Right lobe of liver (tissue), 6 donors: ENCODE results near the gene DEPDC4. TPM values are rescaled to one million over a fixed set of nuclear protein-coding genes. Genes with fewer than 3 reads are reported as not detected.
"Not testable (repeated sequence)": the region's sequence is repeated elsewhere in the genome, so short reads cannot be mapped to it uniquely, and the experiment has no call there.

Source experiments
- ATAC-seq, 4 donors: fragments of 200-7000 bp; cut with Tn5 transposase; one replicate each; pipeline ENCODE4 v1.9.1; 2020; ENCODE audit warnings: mild to moderate bottlenecking in 4 of 4, moderate library complexity in 4 of 4
- DNase-seq, 3 donors: peaks; one replicate each; pipeline ENCODE4 v3.0.0-alpha.2; 2020
- H3K27ac ChIP-seq, 3 donors: fragments of 200-600 bp; one replicate each; pipeline ENCODE4 v1.8.0; 2022
- H3K27me3 ChIP-seq, 2 donors: fragments of 200-600 bp; one replicate each; pipeline ENCODE4 v1.8.0; 2022
- H3K36me3 ChIP-seq, 4 donors: fragments of 200-600 bp; sonication (generic) in 1 of 4; one replicate each; pipeline versions ENCODE4 v1.5.1 to v1.8.0; 2017 to 2022; ENCODE audit warnings: control low read depth in 1 of 4
- H3K4me1 ChIP-seq, 4 donors: fragments of 200-600 bp; sonication (generic) in 1 of 4; one replicate each; pipeline versions ENCODE4 v1.5.1 to v1.8.0; 2017 to 2022; ENCODE audit warnings: control low read depth in 1 of 4
- H3K4me3 ChIP-seq, 3 donors: fragments of 200-600 bp; one replicate each; pipeline ENCODE4 v1.8.0; 2022
- H3K9me3 ChIP-seq, 4 donors: fragments of 200-600 bp; sonication (generic) in 1 of 4; one replicate each; pipeline versions ENCODE4 v1.5.1 to v1.8.0; 2017 to 2022; ENCODE audit warnings: control low read depth in 1 of 4
- POLR2A ChIP-seq: fragments of 450-650 bp; IDR thresholded peaks from one replicate; pipeline ENCODE4 v1.6.1; 2017; ENCODE audit warnings: antibody characterized with exemption, mild to moderate bottlenecking
- WGBS: methylation state at CpG from one replicate; pipeline ENCODE4 v1.1.6; 2018; ENCODE audit warnings: low coverage, low lambda C conversion rate; ENCODE audit not compliant: insufficient coverage; ENCODE audit errors: missing lambda C conversion rate; 5-methylcytosine and 5-hydroxymethylcytosine counted together
- intact Hi-C, 2 donors: fragments of 100-400 bp; cut with DNase I; formaldehyde crosslinking; loops; one replicate each; pipeline versions ENCODE4 v1.11.2 to v1.14.1; 2022
- long read RNA-seq: library from polyadenylated mRNA; unstranded; transcript quantifications from one replicate; pipeline ENCODE4 v2.0.0, GENCODE V29; 2019
- total RNA-seq, 6 experiments: library from RNA; depleted of rRNA in 2 of 6; stranded (reverse); fragments of >200 nt in 2 of 6; fragmentation: NEBNext Ultra II Directional in 3 of 6; extraction: Animal tissue kit (Norgen Biotek cat#: 25700) in 3 of 6; gene quantifications; one replicate each; pipeline versions ENCODE4 v1.1.0 to v1.2.4, GENCODE V29; 2016 to 2023
- TF ChIP-seq, protein P1 (sequence below), 4 donors: fragments of 200-600 bp in 3 of 4; fragments of 450-650 bp in 1 of 4; IDR thresholded peaks; one replicate each; pipeline versions ENCODE4 v1.5.1 to v1.8.0; 2016 to 2022; ENCODE audit warnings: antibody characterized with exemption in 4 of 4, mild to moderate bottlenecking in 2 of 4
- donor health status: DM: no; HTN: yes; CAD: no.
- donor health status: DM: no; HTN: no; CAD: no.
- donor health status: DM: no; HTN: no; CAD: no.
- donor health status: DM: no; HTN: yes; CAD: no.
- donor health status: DM: no; HTN: yes; CAD: no.

The DEPDC4 gene
- total RNA-seq: 1 to 10 TPM in 4 of 6 experiments, under 1 TPM in 2; 0.37 to 2.0 (median 1.4) TPM
- long read RNA-seq: 0 reads

DNA sequence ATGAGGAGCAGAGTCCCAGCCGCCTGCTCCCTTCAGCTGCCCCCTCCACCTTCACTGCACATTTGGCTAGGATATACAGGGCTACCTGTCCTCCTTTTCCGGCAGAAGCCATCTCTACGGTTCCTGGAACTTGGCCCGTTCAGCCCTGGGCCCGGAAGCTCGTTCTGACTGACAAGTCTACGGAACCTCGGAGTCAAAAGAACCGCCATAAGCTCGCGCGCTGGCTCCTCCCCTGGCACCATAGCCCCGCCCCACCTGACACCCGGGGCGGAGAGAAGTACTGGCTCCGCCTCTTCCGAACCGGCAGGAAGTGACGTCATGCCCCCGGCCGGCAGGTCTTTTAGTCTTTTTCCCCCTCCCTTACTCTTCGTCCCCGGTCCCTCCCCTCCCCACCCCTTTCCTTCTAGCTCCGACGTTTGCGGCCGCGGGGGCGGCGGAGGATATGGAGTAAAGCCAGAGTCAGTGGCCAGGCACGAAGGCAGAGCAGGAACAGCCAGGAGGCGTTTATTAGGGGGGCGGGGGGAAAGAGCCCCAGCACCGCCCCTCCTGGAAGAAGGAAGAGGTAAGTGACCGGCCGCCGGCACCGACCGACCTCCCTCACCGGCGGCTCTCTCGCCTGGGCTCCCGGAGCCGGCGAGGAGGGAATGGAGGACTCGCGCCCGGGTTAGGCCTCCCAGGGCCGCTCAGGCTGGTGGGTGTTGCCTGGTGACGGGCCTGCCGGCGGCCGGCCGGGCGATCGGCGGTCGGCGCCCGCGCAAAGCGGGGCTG is at the start of gene DEPDC4, which contains the start of gene SCYL2:
Gene DEPDC4 (minus strand): TSS at position 245 of the 768 bp plus-strand sequence. CDS start 3 bp downstream, at position 242.
Gene SCYL2 (plus strand): TSS at position 343 of the 768 bp plus-strand sequence. CDS start 15,794 bp downstream, outside the sequence.
- Histone ChIP-seq H3K4me3 (peak within 1 kb of the TSS; percentile 72 to 93 (median 91)), H3K9me3 (no peaks in the 10 kb centered on the region), H3K36me3 (no peaks in the 10 kb centered on the region), H3K4me1 (peaks cover 0 to 41% (median 10%) of the 10 kb centered on the region in 4 donors), H3K27me3 (no peaks in the 10 kb centered on the region), H3K27ac (peak within 1 kb of the TSS; percentile 92 to 98 (median 96))
- intact Hi-C loops: no loop called here
- DNase-seq (peak; percentile 97 to 98 (median 98)), ATAC-seq (peak; percentile 93 to 95 (median 94))
- WGBS: 0% methylated on average over 15 of the region's 62 CpGs
- TF ChIP-seq, protein P1, sequence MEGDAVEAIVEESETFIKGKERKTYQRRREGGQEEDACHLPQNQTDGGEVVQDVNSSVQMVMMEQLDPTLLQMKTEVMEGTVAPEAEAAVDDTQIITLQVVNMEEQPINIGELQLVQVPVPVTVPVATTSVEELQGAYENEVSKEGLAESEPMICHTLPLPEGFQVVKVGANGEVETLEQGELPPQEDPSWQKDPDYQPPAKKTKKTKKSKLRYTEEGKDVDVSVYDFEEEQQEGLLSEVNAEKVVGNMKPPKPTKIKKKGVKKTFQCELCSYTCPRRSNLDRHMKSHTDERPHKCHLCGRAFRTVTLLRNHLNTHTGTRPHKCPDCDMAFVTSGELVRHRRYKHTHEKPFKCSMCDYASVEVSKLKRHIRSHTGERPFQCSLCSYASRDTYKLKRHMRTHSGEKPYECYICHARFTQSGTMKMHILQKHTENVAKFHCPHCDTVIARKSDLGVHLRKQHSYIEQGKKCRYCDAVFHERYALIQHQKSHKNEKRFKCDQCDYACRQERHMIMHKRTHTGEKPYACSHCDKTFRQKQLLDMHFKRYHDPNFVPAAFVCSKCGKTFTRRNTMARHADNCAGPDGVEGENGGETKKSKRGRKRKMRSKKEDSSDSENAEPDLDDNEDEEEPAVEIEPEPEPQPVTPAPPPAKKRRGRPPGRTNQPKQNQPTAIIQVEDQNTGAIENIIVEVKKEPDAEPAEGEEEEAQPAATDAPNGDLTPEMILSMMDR (IDR thresholded peaks at IDR 0.05): peak in 2 of 4 donors; percentile 12 to 19
- peak; percentile 89 for TF ChIP-seq POLR2A

DNA sequence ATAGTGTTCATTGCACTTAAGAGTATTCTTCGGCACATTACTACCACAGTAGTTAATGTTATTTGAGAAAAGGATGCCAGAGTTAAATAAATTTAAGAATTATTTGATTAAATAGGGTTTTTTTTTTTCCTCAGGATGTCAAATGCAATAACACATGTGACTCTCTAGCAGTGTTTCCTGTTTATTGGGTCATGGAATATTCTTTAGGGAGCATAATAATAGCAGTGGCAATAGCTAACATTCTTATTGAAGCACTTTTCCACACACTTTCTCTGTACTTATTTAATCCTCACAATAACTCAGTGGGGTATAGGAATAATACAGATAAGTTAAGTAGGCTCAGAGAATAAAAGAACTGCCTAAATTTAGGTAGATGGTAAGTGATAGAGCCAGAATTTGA is 44.4 kb upstream of the DEPDC4 start:
- no peaks in the 10 kb centered on the region for H3K4me1 ChIP-seq
- WGBS: 86% methylated on average over 1 of the region's 1 CpG
- H3K9me3 ChIP-seq: no peaks in the 10 kb centered on the region
- no peaks in the 10 kb centered on the region for H3K27me3 ChIP-seq
- TF ChIP-seq, protein P1 (IDR thresholded peaks at IDR 0.05): no peak
- TF ChIP-seq POLR2A: no peak
- DNase-seq (no peak), ATAC-seq (no peak)
- H3K27ac ChIP-seq: no peak overlapping the region
- intact Hi-C loops: no loop called here
- peaks cover 0 to 29% (median 7%) of the 10 kb centered on the region in 4 donors for H3K36me3 ChIP-seq
- H3K4me3 ChIP-seq: no peak overlapping the region

DNA sequence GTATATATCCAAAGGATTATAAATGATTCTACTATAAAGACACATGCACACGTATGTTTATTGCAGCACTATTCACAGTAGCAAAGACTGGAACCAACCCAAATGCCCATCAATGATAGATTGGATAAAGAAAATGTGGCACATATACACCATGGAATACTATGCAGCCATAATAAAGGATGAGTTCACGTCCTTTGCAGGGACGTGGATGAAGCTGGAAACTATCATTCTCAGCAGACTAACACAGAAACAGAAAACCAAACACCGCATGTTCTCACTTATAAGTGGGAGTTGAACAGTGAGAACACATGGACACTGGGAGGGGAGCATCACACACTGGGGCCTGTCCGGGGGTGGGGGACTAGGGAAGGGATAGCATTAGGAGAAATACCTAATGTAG is 41.3 kb upstream of the DEPDC4 start:
- ATAC-seq, H3K4me1 ChIP-seq, intact Hi-C loops, DNase-seq, H3K27me3 ChIP-seq, H3K9me3 ChIP-seq, H3K4me3 ChIP-seq, H3K27ac ChIP-seq: not testable (repeated sequence)
- H3K36me3 ChIP-seq: peaks cover 0 to 19% (median 5%) of the 10 kb centered on the region in 4 donors
- 96% methylated on average over 5 of the region's 5 CpGs for WGBS

DNA sequence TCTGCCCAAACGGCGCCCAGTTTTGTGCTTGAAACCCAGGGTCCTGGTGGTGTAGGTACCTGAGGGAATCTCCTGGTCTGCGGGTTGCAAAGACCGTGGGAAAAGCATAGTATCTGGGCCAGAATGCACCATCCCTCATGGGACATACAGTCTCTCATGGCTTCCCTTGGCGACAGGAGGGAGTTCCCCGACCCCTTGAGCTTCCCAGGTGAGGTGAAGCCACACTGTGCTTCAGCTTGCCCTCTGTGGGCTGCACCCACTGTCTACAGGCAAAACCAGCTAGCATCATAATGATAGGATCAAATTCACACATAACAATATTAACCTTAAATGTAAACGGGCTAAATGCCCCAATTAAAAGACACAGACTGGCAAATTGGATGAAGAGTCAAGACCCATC is 37.5 kb upstream of the DEPDC4 start:
- H3K9me3 ChIP-seq, ATAC-seq, intact Hi-C loops, H3K4me3 ChIP-seq, H3K27me3 ChIP-seq, H3K27ac ChIP-seq, DNase-seq, H3K4me1 ChIP-seq: not testable (repeated sequence)
- 100% methylated on average over 3 of the region's 7 CpGs for WGBS
- H3K36me3 ChIP-seq: peaks cover 0 to 20% (median 5%) of the 10 kb centered on the region in 4 donors

DNA sequence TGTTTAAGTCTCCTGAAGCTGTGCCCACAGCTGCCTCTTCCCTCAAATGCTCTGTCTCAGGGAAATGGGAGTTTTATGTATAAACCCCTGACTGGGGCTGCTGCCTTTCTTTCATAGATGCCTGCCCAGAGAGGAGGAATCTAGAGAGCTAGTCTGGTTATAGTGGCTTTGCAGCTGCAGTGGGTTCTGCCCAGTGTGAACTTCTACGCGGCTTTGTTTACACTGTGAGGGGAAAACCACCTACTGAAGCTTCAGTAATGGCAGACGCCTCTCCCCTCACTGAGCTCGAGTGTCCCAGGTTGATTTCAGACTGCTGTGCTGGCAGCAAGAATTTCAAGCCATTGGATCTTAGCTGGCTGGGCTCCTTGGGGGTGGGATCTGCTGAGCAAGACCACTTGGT is 37.0 kb upstream of the DEPDC4 start:
- ATAC-seq: no peak
- Histone ChIP-seq H3K4me1 (no peaks in the 10 kb centered on the region), H3K9me3 (no peaks in the 10 kb centered on the region), H3K27me3 (no peaks in the 10 kb centered on the region), H3K27ac (no peak overlapping the region), H3K4me3 (no peak overlapping the region), H3K36me3 (peaks cover 0 to 24% (median 5%) of the 10 kb centered on the region in 4 donors)
- no CpG with 5 or more reads among the region's 4 CpGs for WGBS
- intact Hi-C loops: no loop called here
- DNase-seq: no peak
- TF ChIP-seq, protein P1 (IDR thresholded peaks at IDR 0.05): no peak
- no peak for TF ChIP-seq POLR2A
